Upper lobe of left lung (tissue), 4 donors: Measurements from ENCODE around the gene NPDC1.

Source experiments
- CTCF ChIP-seq, 6 experiments: fragments of 450-650 bp in 4 of 6; fragments of 200-600 bp in 2 of 6; sonication (generic) in 2 of 6; IDR thresholded peaks; one replicate each; pipeline ENCODE4 v1.5.1; 2016 to 2019; ENCODE audit warnings: antibody characterized with exemption in 6 of 6
- EP300 ChIP-seq, 4 donors: sonication (generic); formaldehyde crosslinking; IDR thresholded peaks; one replicate each; pipeline ENCODE4 v1.5.1; 2017; ENCODE audit warnings: antibody characterized with exemption in 4 of 4, control low read depth in 2 of 4
- POLR2A ChIP-seq, 4 donors: fragments of 450-650 bp; IDR thresholded peaks; one replicate each; pipeline ENCODE4 v1.5.1; 2016 to 2017; ENCODE audit warnings: antibody characterized with exemption in 4 of 4, mild to moderate bottlenecking in 2 of 4
- POLR2AphosphoS5 ChIP-seq, 2 donors: sonication (generic); formaldehyde crosslinking; IDR thresholded peaks; one replicate each; pipeline ENCODE4 v1.5.1; 2017; ENCODE audit warnings: antibody characterized with exemption in 2 of 2

GRCh38 chr9:137007816-137008270 is 38.1 kb downstream of the NPDC1 start:
- TF ChIP-seq POLR2AphosphoS5 (IDR thresholded peaks at IDR 0.05) (no peak), CTCF (IDR thresholded peaks at IDR 0.05) (no peak), POLR2A (IDR thresholded peaks at IDR 0.05) (no peak), EP300 (IDR thresholded peaks at IDR 0.05) (no peak)
